RPMI8226 (cell line): ENCODE results near the gene CFAP43.
"Not testable (repeated sequence)": the region's sequence is repeated elsewhere in the genome, so short reads cannot be mapped to it uniquely, and the experiment has no call there.

Experiments used
- DNase-seq: peaks from one replicate; pipeline ENCODE4 v3.0.0-alpha.2; 2015

The CFAP43 gene

DNA sequence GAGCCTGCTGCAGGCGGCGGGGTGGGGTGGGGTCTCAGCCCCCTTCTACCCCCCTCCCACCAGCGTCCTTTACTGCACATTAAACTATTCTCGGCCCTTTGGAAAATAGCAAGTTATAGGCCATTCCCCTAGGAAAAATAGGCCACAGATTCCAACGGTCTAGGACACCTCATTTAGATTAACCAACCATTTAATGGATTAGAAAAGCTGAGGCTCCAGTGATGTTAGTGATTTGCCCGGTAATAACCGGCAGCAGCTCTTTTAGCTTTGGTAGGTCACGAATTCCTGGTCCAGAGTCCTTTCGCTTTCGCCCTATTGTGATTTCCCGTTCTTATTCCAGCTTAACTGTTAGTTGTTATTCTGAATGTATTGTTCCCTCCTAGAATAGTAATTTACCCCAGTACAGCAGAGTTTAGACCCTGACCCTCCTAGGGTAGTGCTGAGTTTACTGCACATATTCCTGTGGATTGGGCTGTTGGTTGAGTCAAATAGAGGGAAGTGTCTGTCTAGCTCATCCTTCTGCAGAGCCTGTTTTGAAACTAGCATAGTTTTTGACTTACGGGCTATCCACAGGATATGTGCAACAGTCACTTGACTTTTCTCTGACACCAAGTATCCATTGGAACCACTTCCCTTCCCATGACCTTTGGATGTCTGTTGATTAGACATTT is 23.3 kb upstream of the CFAP43 start:
- DNase-seq = peak; percentile 17

DNA sequence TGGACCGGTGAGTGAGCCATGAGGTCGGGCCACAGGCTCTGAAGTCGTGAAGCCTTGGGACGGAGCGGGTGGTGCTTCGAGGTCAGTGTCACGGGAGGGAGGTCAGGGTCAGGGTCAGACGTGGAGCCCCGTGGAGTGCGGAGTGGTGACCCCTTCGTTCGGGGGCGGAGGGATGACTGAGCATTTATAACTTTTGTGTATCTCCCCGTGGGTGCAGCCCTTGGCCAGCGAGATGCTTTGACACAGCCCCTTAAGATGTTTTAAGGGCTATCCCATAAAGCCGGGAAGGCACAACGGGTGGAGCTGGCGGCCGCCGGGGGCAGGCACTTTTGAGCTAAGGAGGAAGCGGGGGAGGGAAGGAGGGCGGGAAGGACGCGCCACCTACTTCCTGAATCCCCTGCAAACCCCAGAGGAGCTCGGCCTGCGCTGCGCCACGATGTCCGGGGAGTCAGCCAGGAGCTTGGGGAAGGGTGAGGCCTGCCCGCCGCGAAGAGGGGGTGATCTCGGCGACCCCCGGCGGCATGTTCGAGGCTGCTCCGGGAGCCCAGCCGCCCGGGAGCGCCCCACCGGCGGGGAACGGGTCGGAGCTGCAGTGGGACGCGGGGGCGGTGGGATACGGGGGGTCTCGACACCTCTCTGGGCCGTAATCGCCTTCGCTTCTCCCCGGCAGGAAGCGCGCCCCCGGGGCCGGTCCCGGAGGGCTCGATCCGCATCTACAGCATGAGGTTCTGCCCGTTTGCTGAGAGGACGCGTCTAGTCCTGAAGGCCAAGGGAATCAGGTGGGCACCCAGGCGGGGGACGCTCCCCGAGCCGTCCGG is 22.5 kb upstream of the CFAP43 start, which contains the start of gene GSTO1:
Gene GSTO1, plus strand, starts transcription at position 400 of the 818 bp plus-strand sequence. Its CDS starts 37 bp downstream, at position 437.
- peak; percentile 46 for DNase-seq

DNA sequence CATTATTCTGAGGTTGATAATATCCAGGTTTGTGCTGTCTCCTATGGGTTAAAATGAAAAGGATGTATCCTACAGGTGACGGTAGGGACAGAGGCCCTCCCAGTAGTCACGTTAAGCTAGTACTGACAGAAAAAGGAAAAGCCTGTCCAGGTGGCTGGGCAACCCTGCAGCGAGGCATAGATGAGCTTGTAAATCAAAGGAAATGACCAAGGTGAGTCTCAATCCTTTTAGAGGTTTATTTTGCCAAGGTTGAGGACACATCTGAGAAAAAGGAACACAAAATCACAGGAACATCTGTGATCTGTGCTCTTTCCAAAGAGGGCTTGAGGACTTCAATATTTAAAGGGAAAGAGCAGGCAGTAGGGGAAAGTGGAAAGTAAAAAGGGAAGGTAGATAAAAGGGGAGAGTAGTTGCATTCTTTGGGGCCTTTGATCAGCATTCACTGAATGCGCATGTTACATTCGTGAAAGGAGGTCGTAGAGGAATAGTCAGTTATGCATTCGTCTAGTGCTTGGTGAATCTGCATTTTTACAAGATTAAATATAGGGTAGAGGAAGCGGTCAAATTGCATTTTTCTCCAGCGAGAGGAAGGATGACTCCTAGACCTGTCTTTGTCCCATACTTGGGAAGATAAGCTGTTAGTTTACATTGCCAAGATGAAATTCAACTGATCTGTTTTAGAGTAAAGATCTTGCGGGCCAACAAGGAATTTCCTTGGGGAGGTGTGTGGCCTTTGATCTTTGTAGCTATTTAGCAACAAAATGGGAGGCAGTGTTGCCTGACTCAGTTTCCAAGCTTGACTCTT is 21.6 kb upstream of the CFAP43 start:
- no peak for DNase-seq

DNA sequence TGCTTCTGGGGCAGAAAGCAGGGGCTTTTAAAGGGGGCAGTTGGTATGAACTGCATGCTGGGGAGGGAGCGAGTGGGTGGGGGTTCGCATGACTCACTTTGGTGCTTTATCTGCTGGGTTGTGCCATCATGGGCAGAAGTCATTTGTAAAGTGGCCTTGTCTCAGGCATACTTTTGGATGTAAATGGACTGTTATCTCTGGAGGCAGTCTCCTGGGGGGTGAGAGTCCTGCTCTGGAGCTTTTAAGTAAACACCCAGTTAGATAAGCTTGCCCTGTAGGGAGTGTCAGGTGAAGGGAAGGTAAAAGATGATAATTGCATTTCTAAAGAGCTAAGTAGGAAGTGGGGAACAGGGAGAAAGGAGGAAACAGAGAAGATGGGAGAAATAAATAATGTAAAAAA is 20.9 kb upstream of the CFAP43 start:
- no peak for DNase-seq

DNA sequence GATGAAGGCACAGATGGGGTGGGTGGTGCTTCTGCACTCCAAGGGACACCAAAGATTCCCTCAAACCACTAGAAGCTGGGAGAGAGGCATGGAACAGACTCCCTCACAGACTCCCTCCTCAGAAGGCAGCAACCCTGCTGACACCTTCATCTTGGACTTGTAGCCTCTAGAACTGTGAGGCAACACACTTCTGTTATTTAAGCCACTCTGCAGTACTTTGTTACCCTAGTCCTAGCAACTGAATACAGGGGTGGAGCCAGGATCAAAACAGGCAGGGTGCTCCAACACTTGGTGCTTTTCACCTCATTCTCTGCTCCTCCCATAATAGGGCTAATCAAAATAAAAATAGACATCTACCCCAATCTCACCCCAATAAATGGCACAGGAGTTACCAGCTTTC is 20.2 kb upstream of the CFAP43 start:
- DNase-seq = no peak

DNA sequence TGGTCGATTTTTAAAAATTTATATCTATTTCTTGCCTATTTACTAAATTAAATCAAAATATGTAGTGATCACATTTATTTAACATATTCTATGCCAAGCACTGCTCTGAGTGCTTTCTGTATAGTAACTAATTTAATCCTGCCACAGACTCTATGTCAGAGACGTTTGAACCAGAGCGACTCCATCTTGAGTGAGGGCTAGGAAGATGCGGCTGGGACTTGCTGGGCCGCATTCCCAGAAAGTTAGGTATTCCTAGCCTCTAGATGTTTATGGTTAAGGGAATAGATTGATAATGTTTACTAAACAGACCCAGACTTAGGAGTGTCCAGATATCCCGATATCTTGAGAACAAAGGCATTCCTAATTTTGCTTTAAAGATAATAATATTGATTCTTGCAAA is 19.3 kb upstream of the CFAP43 start:
- no peak for DNase-seq

DNA sequence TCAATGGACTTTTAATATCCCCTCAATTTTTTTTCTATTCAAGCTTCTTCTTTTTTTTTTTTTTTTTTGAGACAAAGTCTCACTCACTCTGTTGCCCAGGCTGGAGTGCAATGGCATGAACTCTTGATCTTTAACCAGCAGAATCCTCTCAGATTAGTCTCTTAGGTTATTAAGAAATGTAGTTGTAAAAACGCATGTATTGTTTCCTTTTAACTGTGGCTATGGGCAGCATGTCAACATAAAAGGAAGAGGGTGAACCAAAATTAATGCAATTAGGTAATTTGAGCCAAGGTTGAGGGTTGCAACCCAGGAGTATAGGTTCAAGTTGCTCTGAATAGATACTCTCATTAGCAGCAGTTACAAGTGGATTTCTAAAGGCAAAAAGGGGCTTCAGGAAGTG is 18.2 kb upstream of the CFAP43 start:
- DNase-seq = no peak

DNA sequence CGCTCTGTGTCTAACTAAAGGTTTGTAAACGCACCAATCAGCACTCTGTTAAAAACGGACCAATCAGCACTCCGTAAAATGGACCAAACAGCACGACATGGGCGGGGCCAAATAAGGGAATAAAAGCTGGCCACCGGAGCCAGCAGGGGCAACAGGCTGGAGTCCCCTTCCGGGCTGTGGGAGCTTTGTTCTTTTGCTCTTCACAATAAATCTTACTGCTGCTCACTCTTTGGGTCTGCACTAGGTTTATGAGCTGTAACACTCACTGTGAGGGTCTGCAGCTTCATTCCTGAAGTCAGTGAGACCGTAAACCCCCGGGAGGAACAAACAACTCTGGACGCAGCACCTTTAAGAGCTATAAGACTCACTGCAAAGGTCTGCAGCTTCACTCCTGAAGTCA is 16.8 kb upstream of the CFAP43 start:
- DNase-seq = not testable (repeated sequence)

DNA sequence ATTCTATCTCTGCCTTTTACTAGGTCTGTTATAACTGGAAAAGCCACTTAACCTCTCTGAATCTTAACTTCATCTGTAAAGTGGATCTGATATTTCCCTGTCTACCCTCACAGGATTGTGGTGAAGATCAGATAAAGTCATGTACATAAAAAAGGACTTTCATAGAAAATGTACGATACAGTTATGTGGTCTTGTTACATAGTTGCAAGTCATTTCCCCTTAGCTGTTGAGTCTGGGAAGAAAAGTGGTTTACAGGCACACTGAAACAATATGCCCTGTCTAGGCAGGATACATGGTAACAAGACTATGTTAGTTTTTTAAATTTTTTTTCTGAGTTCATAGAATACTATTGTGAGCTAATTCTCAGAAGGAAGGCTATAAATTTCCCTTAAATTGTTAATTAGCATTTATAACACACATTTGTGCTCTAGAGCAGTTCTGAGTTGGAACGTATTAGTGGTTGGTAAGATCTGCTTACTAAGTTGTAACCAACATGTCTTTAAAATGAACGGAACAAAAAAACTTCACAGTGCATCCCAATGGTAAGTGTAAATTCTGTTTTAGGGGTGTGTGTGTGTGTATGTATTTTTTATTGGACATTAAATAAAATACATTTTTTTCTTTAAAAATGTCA is 15.5 kb upstream of the CFAP43 start:
- DNase-seq = no peak

DNA sequence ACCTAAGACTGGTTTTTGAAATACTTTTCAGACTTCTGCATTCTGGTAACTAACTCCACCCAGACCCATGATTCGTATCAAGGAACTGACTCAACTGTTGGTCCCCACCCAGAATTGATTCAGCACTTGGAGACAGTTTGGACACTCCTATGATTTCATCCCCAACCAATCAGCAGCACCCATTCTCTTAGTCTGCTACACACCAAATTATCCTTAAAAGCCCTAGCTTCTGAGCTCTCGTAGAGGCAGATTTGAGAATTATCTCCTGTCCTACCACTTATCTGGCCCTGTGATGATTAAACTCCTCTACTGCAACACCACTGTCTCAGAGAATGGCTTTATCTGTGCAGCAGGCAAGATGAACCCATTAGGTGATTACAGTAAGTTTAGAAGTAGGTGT is 14.8 kb upstream of the CFAP43 start:
- no peak for DNase-seq

DNA sequence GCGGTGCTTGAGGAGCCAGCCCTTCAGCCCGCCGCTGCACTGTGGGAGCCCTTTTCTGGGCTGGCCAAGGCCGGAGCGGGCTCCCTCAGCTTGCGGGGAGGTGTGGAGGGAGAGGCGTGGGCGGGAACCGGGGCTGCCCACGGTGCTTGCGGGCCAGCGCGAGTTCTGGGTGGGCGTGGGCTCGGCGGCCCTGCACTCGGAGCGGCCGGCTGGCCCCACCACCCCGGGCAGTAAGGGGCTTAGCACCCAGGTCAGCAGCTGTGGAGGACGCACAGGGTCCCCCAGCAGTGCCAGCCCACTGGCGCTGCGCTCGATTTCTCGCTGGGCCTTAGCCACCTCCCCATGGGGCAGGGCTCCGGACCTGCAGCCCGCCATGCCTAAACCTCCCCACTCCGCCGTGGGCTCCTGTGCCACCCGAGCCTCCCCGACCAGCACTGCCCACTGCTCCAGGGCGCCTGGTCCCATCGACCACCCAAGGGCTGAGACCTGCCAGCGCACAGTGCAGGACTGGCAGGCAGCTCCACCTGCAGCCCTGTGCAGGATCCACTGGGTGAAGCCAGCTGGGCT is 13.0 kb upstream of the CFAP43 start:
- no peak for DNase-seq

DNA sequence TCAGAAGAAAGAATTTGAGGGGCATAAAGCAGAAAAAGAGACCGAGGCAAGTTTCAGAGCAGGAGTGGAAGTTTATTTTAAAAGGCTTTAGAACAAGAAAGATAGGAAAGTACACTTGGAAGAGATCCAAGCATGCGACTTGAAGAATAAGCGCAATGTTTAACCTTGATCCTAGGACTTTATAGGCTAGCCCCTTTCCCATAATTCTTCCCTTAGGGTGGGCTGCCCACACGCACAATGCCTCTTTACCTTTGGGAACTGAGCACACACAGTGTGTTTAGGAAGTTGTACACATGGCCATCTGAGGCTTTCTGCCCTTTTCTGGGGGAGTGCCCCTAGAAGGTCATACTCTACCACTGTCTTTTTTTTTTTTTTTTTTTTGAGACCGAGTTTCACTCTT is 11.3 kb upstream of the CFAP43 start:
- DNase-seq = no peak

DNA sequence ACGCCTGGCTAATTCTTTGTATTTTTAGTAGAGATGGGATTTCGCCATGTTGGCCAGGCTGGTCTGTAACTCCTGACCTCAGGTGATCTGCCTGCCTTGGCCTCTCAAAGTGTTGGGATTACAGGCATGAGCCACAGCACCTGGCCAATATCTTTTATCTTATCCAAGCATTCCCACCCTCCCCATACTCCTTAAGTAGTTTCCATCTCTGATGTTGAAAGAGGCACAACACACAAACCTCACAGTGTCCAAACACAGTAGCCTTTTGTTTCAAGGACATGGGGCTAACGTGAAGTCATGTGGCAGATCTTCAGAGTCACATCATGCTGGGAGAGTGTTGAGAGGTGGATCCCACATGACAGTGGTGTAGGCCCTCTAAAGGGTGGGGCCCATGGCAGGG is 10.8 kb upstream of the CFAP43 start:
- not testable (repeated sequence) for DNase-seq

DNA sequence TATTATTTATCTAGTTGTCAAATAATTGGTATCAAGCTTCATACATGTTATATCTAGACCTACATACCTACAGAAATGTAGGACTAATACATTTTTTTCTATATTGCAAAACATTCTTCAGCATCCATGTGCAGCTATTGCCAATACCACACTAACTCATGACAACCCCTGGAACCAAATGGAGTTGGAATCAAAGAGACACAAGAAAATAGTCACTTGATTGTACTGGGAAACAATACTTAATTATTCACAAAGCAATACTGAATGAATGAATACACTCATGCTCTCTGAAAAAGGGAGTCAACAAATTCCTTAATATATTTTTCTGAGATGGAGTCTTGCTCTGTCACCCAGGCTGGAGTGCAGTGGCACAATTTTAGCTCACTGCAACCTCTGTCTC is 10.4 kb upstream of the CFAP43 start:
- no peak for DNase-seq

DNA sequence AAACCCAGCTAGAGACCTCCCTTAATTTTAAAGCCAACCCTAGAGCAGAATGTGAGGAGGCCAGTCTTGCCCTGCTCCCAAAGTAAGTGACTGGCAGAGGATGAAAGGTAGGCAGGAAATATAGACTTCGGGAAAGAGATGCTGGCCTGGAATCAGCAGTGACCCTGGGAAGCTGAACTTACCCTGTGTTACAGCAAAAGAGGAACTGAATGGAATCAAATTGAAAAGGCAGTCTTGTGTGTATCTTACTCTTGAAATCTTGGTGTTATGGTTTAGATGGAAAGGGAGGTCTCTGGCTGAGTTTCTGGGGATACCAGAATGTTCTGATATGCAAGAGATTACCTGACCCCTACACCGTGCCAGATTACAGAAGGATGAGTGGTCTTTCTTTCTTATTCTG is 7.9 kb upstream of the CFAP43 start:
- no peak for DNase-seq

DNA sequence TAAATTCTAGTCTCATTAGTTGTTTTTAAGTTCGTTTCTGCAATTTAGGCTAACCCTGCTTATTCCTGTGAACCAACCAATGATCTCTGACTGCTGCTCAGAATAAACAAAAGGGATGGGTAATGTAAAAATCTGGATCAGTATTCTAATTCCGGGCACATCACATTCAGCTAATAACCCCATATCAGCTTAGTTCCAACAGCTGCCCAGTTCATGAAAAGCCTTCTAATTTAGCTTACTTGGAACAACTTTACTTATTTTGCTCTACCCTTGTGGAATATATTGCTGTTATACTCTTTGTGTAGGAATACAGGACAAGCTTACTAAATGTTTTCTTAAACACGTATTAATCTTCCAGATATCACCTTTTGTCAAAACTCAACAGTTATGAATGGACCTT is 3.6 kb upstream of the CFAP43 start:
- no peak for DNase-seq

DNA sequence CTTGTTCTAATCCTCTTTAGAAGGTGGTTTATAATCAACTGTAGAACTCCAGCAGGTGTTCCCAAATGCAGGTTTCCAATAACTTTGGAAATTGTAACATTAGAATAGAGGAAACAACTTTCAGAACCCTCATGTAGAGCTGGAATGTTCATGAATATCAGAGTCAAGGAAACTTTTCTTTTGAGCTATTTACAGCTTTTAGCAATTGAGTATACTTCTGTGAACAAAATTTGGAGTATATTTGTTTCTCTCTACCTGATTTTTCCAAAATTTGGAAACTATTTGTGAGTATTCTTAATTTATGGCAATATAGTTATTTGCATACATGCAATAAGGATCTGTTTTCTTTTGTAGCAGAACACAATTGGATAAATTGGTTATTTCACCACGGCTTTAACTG is 2.8 kb upstream of the CFAP43 start:
- DNase-seq = no peak

DNA sequence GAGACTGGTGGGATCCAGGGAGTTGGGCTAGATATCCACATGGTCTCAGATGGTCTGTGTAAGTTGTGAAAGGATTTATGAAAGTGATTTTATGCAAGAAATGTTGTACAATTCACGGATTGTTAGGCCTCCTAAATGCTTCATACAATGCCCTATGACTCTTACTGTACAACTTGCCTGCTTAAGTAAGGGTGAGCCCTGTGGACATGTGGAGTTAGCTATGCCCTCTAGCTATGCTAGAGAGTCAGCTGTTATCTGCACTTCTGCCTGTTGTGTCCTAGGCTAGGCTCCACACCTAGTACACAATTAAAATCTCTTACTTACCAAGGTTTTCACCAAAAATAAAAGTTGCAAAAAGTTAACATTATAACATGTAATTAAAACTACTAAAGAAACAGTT is 1.7 kb upstream of the CFAP43 start:
- DNase-seq = no peak

DNA sequence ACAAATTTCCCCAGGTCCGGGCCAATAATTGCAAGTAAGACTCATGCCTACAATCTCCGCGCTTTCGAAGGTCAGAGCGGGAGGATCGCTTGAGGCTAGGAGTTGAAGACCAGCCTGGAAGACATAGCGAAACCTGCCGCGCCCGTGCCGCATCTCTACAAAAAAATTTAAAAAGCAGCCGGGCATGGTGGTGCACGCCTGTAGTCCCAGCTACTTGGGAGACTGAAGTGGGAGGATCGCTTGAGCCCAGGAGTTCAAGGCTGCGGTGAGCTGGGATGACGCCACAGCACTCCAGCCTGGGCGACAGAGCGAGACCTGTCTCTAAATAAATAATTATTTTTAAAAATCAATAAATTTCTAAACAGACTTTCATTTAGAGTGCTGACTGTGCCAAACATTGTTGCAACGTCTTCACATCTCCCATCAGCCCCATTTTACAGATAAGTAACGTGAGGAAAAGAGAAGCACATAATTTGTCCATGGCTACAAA is 494 bp upstream of the CFAP43 start:
- no peak for DNase-seq

DNA sequence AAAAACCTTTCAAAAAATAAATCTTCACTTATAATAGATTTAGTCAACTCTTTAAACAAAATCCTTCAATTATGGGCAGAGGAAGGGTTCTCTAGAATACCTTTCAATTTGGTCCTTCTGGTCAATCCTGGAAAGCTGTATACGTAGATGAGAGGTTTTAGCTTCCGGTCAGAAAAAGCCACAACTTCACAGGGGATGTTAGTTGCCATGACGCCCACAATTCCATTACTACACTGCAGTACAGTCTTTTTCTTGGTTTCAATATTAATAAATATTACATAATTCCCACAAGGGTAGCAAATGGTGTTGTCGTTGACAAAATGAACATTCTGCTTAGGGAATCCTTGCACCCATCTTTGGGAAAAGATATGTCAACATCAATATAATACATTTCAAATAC is 1.7 kb downstream of the CFAP43 start:
- no peak for DNase-seq

DNA sequence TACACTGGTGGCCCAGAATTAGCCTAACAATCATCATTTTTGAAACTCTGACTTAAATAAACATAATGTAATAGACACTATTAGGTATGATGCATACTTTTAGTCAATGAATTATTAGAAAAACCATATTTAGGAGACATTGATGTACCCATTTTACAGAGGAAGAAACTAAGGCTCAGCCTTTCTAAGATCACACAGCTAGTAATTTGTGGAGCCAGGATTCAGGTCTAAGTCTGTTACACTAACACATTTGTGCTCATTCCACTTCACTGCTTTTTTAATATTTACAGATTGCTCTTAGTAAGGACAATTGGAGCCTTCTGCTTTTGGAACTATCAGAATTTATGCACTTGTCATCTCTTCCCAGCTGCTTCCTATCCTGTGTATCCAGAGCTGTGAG is 8.9 kb downstream of the CFAP43 start:
- no peak for DNase-seq

DNA sequence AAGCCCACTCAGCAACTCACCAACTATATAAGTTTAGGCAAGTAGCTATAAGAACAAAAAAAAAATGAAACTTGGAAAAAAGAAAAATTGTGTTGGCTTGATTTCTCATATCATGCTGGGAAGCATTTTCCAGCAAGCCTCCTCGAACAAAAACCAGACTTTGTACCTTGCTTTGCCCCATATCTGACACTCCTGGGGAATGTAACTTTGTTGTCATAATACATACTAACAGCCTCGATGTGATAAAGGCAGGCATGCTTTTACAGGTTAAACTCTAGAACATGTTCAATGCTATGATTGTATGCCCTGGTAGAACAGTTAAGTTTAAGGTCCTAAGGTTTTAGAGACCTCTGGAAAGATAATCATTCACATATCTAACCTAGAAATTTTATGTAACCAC is 11.6 kb downstream of the CFAP43 start:
- no peak for DNase-seq

DNA sequence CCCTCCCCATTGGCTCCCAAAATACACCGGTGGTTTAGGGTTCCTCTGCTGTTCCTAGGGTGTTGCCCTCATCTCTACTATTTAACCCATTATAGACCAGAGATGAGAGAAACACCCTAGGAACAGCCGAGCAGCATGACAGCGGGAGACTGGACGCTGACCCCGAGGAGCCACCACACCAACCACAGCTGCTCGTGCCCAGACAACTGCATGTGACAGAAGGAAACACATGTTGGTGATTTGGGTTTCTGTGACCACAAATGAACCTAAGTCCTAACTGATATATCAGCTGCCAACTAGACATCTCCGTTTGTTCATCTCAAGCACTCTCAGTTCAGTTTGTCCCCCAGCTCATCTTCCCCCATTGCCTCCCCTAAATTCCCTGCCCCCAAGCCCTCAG is 13.4 kb downstream of the CFAP43 start:
- DNase-seq = no peak
